Osteocyte (in vitro differentiated cells): ENCODE data around the gene TMEM14C. TPM values are rescaled to one million over a fixed set of nuclear protein-coding genes. Genes with fewer than 3 reads are reported as not detected.

Source experiments
- DNase-seq: peaks from one replicate; pipeline ENCODE4 v3.0.0; 2021; ENCODE audit warnings: mixed read lengths; ENCODE audit not compliant: unreplicated experiment; ENCODE audit errors: extremely low spot score
- H3K27ac Mint-ChIP-seq: one replicate; pipeline ENCODE4 v1.8.0; 2021; ENCODE audit warnings: mild to moderate bottlenecking, mixed read lengths; ENCODE audit not compliant: unreplicated experiment
- H3K27me3 Mint-ChIP-seq: one replicate; pipeline ENCODE4 v1.8.0; 2021; ENCODE audit warnings: mixed read lengths; ENCODE audit not compliant: unreplicated experiment
- H3K36me3 Mint-ChIP-seq: one replicate; pipeline ENCODE4 v1.8.0; 2021; ENCODE audit warnings: mixed read lengths; ENCODE audit not compliant: unreplicated experiment
- H3K4me1 Mint-ChIP-seq: one replicate; pipeline ENCODE4 v1.8.0; 2021; ENCODE audit warnings: mixed read lengths; ENCODE audit not compliant: unreplicated experiment
- H3K4me3 Mint-ChIP-seq: one replicate; pipeline ENCODE4 v1.8.0; 2021; ENCODE audit warnings: mild to moderate bottlenecking, moderate library complexity, mixed read lengths; ENCODE audit not compliant: unreplicated experiment
- H3K9me3 Mint-ChIP-seq: one replicate; pipeline ENCODE4 v1.8.0; 2021; ENCODE audit warnings: mixed read lengths; ENCODE audit not compliant: unreplicated experiment
- CTCF ChIP-seq: fragments of 200-600 bp; sonication (generic); IDR thresholded peaks from 2 replicates; pipeline ENCODE4 v1.5.0; 2021; ENCODE audit warnings: antibody characterized with exemption, mild to moderate bottlenecking, moderate library complexity
- total RNA-seq: library from RNA; stranded (reverse); gene quantifications from 2 replicates; pipeline ENCODE4 v1.2.1, GENCODE V29; 2021

Gene TMEM14C
- total RNA-seq, 1 donor from 2014 or later, result 121 TPM

GRCh38 chr6:10684618-10685017 is 38.3 kb upstream of the TMEM14C start:
- Mint-ChIP-seq H3K4me1 (no peaks in the 10 kb centered on the region), H3K9me3 (no peaks in the 10 kb centered on the region), H3K36me3 (no peaks in the 10 kb centered on the region), H3K4me3 (no peak overlapping the region), H3K27ac (no peak overlapping the region), H3K27me3 (peaks cover 51% of the 10 kb centered on the region)
- TF ChIP-seq CTCF, result no peak
- no peak for DNase-seq

- Mint-ChIP-seq H3K27me3 (peaks cover 50% of the 10 kb centered on the region), H3K9me3 (no peaks in the 10 kb centered on the region), H3K4me3 (no peak overlapping the region), H3K36me3 (no peaks in the 10 kb centered on the region), H3K4me1 (no peaks in the 10 kb centered on the region), H3K27ac (no peak overlapping the region)
- TF ChIP-seq CTCF, result no peak
- no peak for DNase-seq
These were observed 37.6 kb upstream of the TMEM14C start for GRCh38 chr6:10685092-10685915.

GRCh38 chr6:10686901-10687300 is 36.0 kb upstream of the TMEM14C start:
- H3K9me3 Mint-ChIP-seq, result no peaks in the 10 kb centered on the region
- no peak overlapping the region for H3K4me3 Mint-ChIP-seq
- H3K27me3 Mint-ChIP-seq, result peaks cover 43% of the 10 kb centered on the region

GRCh38 chr6:10687582-10687981 is 35.3 kb upstream of the TMEM14C start:
- no peaks in the 10 kb centered on the region for H3K36me3 Mint-ChIP-seq
- H3K27me3 Mint-ChIP-seq, result peaks cover 40% of the 10 kb centered on the region
- H3K27ac Mint-ChIP-seq, result no peak overlapping the region
- H3K4me1 Mint-ChIP-seq, result peaks cover under 1% of the 10 kb centered on the region
- no peak for DNase-seq
- no peak overlapping the region for H3K4me3 Mint-ChIP-seq
- no peaks in the 10 kb centered on the region for H3K9me3 Mint-ChIP-seq
- no peak for TF ChIP-seq CTCF

More at GRCh38 chr6:10686901-10687300, 36.0 kb upstream of the TMEM14C start:
- no peak for DNase-seq
- Mint-ChIP-seq H3K27ac (no peak overlapping the region), H3K4me1 (no peaks in the 10 kb centered on the region), H3K36me3 (no peaks in the 10 kb centered on the region)
- no peak for TF ChIP-seq CTCF

- Mint-ChIP-seq H3K9me3 (no peaks in the 10 kb centered on the region), H3K4me3 (no peak overlapping the region), H3K27ac (no peak overlapping the region), H3K4me1 (peaks cover 25% of the 10 kb centered on the region), H3K36me3 (no peaks in the 10 kb centered on the region), H3K27me3 (peaks cover 18% of the 10 kb centered on the region)
- TF ChIP-seq CTCF, result no peak
- DNase-seq, result no peak
These were observed 32.0 kb upstream of the TMEM14C start for GRCh38 chr6:10690651-10691445.
